Heart left ventricle (tissue), 16 donors: Measurements from ENCODE around the gene AGR3. TPM values are rescaled to one million over a fixed set of nuclear protein-coding genes. Genes with fewer than 3 reads are reported as not detected.

Experiments
- ATAC-seq, 4 donors: fragments of 200-7000 bp; cut with Tn5 transposase; one replicate each; pipeline ENCODE4 v1.9.1; 2020 to 2022; ENCODE audit warnings: moderate library complexity in 4 of 4, mild to moderate bottlenecking in 3 of 4, moderate number of reproducible peaks in 1 of 4
- DNase-seq, 5 donors: peaks; one replicate each; pipeline ENCODE4 v3.0.0-alpha.2; 2020
- H3K27ac ChIP-seq, 12 donors: fragments of 200-600 bp; sonication (generic) in 4 of 12; one replicate each; pipeline versions ENCODE4 v1.5.0 to v1.8.0; 2016 to 2022; ENCODE audit warnings: mild to moderate bottlenecking in 2 of 12
- H3K27me3 ChIP-seq, 9 donors: fragments of 200-600 bp; sonication (generic) in 2 of 9; one replicate each; pipeline versions ENCODE4 v1.5.1 to v1.8.0; 2016 to 2022; ENCODE audit warnings: mild to moderate bottlenecking in 3 of 9
- H3K36me3 ChIP-seq, 9 donors: fragments of 200-600 bp; sonication (generic) in 2 of 9; one replicate each; pipeline versions ENCODE4 v1.5.0 to v1.8.0; 2018 to 2022; ENCODE audit warnings: mild to moderate bottlenecking in 2 of 9
- H3K4me1 ChIP-seq, 12 donors: fragments of 200-600 bp; sonication (generic) in 4 of 12; one replicate each; pipeline versions ENCODE4 v1.5.0 to v1.8.0; 2016 to 2022; ENCODE audit warnings: mild to moderate bottlenecking in 3 of 12
- H3K4me3 ChIP-seq, 12 donors: fragments of 200-600 bp; sonication (generic) in 4 of 12; one replicate each; pipeline versions ENCODE4 v1.5.0 to v1.8.0; 2017 to 2022; ENCODE audit warnings: mild to moderate bottlenecking in 9 of 12, moderate library complexity in 4 of 12
- H3K9me3 ChIP-seq, 12 donors: fragments of 200-600 bp; sonication (generic) in 4 of 12; one replicate each; pipeline versions ENCODE4 v1.5.0 to v1.8.0; 2016 to 2022; ENCODE audit warnings: mild to moderate bottlenecking in 1 of 12
- POLR2A ChIP-seq, 2 donors: fragments of 450-650 bp; IDR thresholded peaks; one replicate each; pipeline ENCODE4 v1.6.1; 2017; ENCODE audit warnings: antibody characterized with exemption in 2 of 2, mild to moderate bottlenecking in 2 of 2, moderate library complexity in 2 of 2
- WGBS, 4 donors: extraction: QIAGEN DNeasy Blood & Tissue Kit in 2 of 4; methylation state at CpG; one replicate each; pipeline versions ENCODE4 v1.1.5 to v1.1.7; 2013 to 2018; 5-methylcytosine and 5-hydroxymethylcytosine counted together
- intact Hi-C, 10 donors: fragments of 100-400 bp; cut with DNase I; formaldehyde crosslinking; loops; one replicate each; pipeline versions ENCODE4 v1.11.1 to v1.14.2; 2022
- polyA plus RNA-seq, 2 donors: library from polyadenylated mRNA; stranded (reverse); fragments of 200-250 nt; gene quantifications; one replicate each; pipeline ENCODE4 v1.2.3, GENCODE V29; 2013
- total RNA-seq, 9 donors: library from RNA; depleted of rRNA in 2 of 9; stranded (reverse); fragments of >200 nt in 2 of 9; fragmentation: NEBNext Ultra II Directional in 3 of 9; extraction: Animal tissue kit (Norgen Biotek cat#: 25700) in 3 of 9; gene quantifications; one replicate each; pipeline versions ENCODE4 v1.1.0 to v1.2.4, GENCODE V29; 2016 to 2023
- TF ChIP-seq, protein P1 (sequence below), 12 donors: fragments of 200-600 bp; sonication (generic) in 4 of 12; IDR thresholded peaks; one replicate each; pipeline versions ENCODE4 v1.5.0 to v1.8.0; 2018 to 2022; ENCODE audit warnings: antibody characterized with exemption in 12 of 12, mild to moderate bottlenecking in 5 of 12
- donor health status: ischemic (EF 13 %, LVEDD 7.1; RV severe dilation, severe dysfunction).
- donor health status: healthy with polysubstance abuse.
- donor health status: DM: no; HTN: yes; CAD: no.
- donor health status: DM: no; HTN: no; CAD: no.
- donor health status: ischemic (EF 25% LVEDD 6.9; RV normal size, moderate dysfunction).
- donor health status: ischemic (EF 25% LVEDD 5.7; RV mildly dilated, moderate dysfunction).
- donor health status: healthy.
- donor health status: DM: yes; HTN: yes; CAD: no.
- donor health status: ischemic (EF 35%, LVEDD 5.7; RV mildly dilated, moderate dysfunction).
- donor health status: nonischemic (EF 11% LVEDD 7.7; RV severe dilation, severe dysfunction).
- donor health status: DM: yes; HTN: yes; CAD: no.
- donor health status: PGD.
- donor health status: ischemic (EF 29% LVEDD 5.4; RV normal size, mild dysfunction).
- donor health status: nonischemic (EF 23%, LVEDD 6.1; RV moderate dilation, normal function).

The AGR3 gene
- total and polyA plus RNA-seq, 11 donors: not detected

DNA sequence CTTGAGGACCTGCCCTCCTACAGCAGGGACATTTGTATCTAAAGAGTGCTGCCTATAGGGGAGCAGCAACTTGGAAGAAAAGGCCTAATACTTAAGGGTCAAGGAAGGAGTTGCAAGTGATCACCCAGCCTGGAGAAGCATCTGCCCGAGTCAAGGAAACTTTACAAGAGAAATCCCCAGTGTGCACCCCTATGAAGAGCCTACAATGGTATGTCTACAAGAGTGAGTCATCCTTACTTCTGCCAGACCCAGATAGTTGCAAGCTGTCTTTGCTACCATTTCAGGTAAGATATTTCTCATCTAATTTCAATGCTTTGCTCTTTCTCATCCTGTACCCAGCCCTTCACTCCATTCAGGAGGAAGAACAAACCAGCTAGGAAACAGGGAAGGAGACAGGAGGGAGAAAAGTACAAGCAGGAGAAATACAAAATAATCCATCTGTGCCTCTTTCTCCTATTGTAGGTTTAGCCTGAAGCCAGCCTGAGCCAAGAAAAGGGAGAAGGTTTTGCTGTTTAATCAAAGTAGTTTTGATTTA, 34.4 kb upstream of the AGR3 start:
- H3K9me3 ChIP-seq: peaks cover 0 to 10% (median 0%) of the 10 kb centered on the region in 12 donors
- H3K4me3 ChIP-seq: no peak overlapping the region
- intact Hi-C loops: loop anchor here in 8 of 10 donors (2.0 to 10.0 kb wide), 10 partner anchors 109 to 801 kb away; partner anchors contain the start of gene AGR2 (in 4 of the 8)
- DNase-seq (no peak), ATAC-seq (no peak)
- H3K36me3 ChIP-seq: no peaks in the 10 kb centered on the region
- no peaks in the 10 kb centered on the region for H3K27me3 ChIP-seq
- TF ChIP-seq POLR2A (IDR thresholded peaks at IDR 0.05): no peak
- TF ChIP-seq, protein P1, sequence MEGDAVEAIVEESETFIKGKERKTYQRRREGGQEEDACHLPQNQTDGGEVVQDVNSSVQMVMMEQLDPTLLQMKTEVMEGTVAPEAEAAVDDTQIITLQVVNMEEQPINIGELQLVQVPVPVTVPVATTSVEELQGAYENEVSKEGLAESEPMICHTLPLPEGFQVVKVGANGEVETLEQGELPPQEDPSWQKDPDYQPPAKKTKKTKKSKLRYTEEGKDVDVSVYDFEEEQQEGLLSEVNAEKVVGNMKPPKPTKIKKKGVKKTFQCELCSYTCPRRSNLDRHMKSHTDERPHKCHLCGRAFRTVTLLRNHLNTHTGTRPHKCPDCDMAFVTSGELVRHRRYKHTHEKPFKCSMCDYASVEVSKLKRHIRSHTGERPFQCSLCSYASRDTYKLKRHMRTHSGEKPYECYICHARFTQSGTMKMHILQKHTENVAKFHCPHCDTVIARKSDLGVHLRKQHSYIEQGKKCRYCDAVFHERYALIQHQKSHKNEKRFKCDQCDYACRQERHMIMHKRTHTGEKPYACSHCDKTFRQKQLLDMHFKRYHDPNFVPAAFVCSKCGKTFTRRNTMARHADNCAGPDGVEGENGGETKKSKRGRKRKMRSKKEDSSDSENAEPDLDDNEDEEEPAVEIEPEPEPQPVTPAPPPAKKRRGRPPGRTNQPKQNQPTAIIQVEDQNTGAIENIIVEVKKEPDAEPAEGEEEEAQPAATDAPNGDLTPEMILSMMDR (IDR thresholded peaks at IDR 0.05): no peak
- H3K27ac ChIP-seq: no peak overlapping the region
- WGBS, 4 donors: 65 to 79% (median 75%) methylated on average over 1 of the region's 1 CpG
- no peaks in the 10 kb centered on the region for H3K4me1 ChIP-seq

DNA sequence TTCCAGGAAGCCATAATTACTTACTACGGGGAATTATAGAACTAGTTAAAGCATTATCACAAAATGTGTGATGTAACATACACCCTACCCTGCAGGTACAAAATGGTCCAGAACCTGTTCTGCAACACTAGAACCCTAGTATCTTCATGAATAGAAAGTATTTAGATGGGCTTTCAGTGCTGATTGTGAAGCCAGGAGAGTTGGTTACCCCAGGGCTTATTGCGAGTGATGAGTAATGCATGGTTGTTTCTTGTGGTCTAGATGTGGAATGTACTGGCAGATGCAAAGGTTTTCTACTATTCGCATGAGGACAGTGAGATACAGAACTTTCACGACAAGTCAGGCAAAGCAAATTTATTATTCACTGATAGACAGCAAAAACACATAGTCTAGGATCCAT, 33.6 kb upstream of the AGR3 start:
- Histone ChIP-seq H3K4me3 (no peak overlapping the region), H3K9me3 (peaks cover 0 to 16% (median 0%) of the 10 kb centered on the region in 12 donors), H3K27me3 (no peaks in the 10 kb centered on the region), H3K4me1 (no peaks in the 10 kb centered on the region), H3K36me3 (no peaks in the 10 kb centered on the region), H3K27ac (no peak overlapping the region)
- DNase-seq (no peak), ATAC-seq (no peak)
- intact Hi-C loops: loop anchor here in 6 of 10 donors (5.0 to 10.0 kb wide), 7 partner anchors 108 to 801 kb away; partner anchors contain the start of gene AGR2 (in 4 of the 6)
- WGBS, 4 donors: 88 to 96% (median 93%) methylated on average over 4 of the region's 4 CpGs
- TF ChIP-seq POLR2A (IDR thresholded peaks at IDR 0.05): no peak
- TF ChIP-seq, protein P1 (IDR thresholded peaks at IDR 0.05): no peak

DNA sequence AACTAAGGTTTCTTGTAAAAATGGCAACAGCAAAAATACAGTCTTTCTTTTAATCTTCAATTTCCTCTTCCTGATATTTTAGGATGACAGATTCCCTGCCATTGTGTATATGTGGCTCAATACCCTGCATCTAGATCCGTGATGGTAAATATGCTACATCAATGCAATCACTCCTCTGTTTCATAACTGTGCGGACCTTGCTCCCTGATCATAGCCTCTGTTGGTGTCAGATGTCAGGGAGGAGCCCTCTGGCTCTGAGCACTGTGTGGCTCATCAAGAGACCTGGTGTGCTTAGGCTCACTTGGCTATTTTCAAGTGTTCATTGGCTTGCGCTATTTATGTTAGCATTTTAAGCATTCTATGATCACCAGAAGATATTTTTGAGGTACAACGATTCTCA, 33.0 kb upstream of the AGR3 start:
- Histone ChIP-seq H3K4me3 (no peak overlapping the region), H3K27ac (no peak overlapping the region), H3K4me1 (no peaks in the 10 kb centered on the region), H3K9me3 (peaks cover 0 to 21% (median 0%) of the 10 kb centered on the region in 12 donors), H3K27me3 (no peaks in the 10 kb centered on the region), H3K36me3 (no peaks in the 10 kb centered on the region)
- intact Hi-C loops: loop anchor here in 6 of 10 donors (5.0 to 10.0 kb wide), 7 partner anchors 107 to 800 kb away; partner anchors contain the start of gene AGR2 (in 4 of the 6)
- DNase-seq (no peak), ATAC-seq (no peak)
- TF ChIP-seq POLR2A (IDR thresholded peaks at IDR 0.05): no peak
- TF ChIP-seq, protein P1 (IDR thresholded peaks at IDR 0.05): no peak
- 76 to 89% (median 87%) methylated on average over 4 of the region's 4 CpGs for WGBS, 4 donors

DNA sequence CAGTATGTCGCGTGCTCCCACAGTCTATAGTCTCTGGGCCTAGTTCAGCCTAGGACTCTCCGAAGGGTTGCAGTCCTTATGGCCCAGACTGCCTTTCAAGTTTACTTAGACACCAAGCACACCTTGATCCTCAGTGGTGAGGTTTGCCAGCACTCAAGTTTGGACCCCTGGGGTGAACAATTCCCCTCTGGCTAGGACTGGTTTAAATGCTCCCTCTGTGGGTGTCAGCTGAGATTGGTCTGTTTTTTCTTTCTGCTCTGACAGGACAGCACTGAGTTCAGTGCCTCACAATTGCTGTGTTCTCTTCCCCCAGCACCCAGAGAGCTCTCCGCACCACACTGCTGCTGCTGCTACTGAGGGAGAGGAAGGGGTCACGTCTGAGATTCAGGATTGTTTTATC, 31.9 kb upstream of the AGR3 start:
- intact Hi-C loops: loop anchor here in 4 of 10 donors (10.0 kb wide), 4 partner anchors 109 to 799 kb away; partner anchors contain the start of gene AGR2 (in 1 of the 4)
- Histone ChIP-seq H3K9me3 (peaks cover 0 to 21% (median 0%) of the 10 kb centered on the region in 12 donors), H3K27ac (no peak overlapping the region), H3K36me3 (no peaks in the 10 kb centered on the region), H3K4me1 (no peaks in the 10 kb centered on the region), H3K4me3 (no peak overlapping the region), H3K27me3 (no peaks in the 10 kb centered on the region)
- ATAC-seq (no peak), DNase-seq (no peak)
- 85 to 88% (median 86%) methylated on average over 4 to 5 of the region's 5 CpGs for WGBS, 4 donors
- TF ChIP-seq POLR2A (IDR thresholded peaks at IDR 0.05): no peak
